Mammary epithelial cell (primary cell): ENCODE results near the gene BGLAP.

Experiments
- EZH2 ChIP-seq: IDR thresholded peaks from 2 replicates; pipeline ENCODE4 v1.6.1; 2012; ENCODE audit warnings: low read length, inconsistent platforms, borderline replicate concordance
- TF ChIP-seq, protein P1 (sequence below), 2 donors: IDR thresholded peaks in 1 of 2; conservative IDR thresholded peaks in 1 of 2; 2 replicates each; pipeline ENCODE4 v1.5.1; 2011 to 2012; ENCODE audit warnings: inconsistent platforms in 2 of 2, low read length in 2 of 2, mild to moderate bottlenecking in 2 of 2, control low read depth in 1 of 2, low read depth in 1 of 2; ENCODE audit not compliant: insufficient read depth in 1 of 2; ENCODE audit errors: extremely low read depth in 1 of 2

DNA sequence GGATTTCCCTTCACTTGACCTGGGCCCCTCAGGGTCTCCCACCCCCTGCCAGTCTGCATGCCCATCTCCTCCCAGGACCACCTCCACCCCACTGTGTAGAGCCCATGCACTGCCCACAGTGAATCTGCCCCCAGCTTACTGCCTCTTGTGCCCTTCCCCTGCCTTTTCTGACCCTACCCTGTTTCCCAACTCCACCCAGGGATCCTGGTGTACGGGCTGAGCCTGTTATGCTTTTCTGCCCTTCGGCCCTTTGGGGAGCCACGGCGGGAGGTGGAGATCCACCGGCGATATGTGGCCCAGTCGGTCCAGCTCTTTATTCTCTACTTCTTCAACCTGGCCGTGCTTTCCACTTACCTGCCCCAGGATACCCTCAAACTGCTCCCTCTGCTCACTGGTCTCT lies 44.1 kb downstream of the BGLAP start:
- TF ChIP-seq, protein P1, sequence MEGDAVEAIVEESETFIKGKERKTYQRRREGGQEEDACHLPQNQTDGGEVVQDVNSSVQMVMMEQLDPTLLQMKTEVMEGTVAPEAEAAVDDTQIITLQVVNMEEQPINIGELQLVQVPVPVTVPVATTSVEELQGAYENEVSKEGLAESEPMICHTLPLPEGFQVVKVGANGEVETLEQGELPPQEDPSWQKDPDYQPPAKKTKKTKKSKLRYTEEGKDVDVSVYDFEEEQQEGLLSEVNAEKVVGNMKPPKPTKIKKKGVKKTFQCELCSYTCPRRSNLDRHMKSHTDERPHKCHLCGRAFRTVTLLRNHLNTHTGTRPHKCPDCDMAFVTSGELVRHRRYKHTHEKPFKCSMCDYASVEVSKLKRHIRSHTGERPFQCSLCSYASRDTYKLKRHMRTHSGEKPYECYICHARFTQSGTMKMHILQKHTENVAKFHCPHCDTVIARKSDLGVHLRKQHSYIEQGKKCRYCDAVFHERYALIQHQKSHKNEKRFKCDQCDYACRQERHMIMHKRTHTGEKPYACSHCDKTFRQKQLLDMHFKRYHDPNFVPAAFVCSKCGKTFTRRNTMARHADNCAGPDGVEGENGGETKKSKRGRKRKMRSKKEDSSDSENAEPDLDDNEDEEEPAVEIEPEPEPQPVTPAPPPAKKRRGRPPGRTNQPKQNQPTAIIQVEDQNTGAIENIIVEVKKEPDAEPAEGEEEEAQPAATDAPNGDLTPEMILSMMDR (conservative IDR thresholded peaks at IDR 0.05 in 1 of 2, IDR thresholded peaks at IDR 0.05 in 1 of 2; ENCODE audit: extremely low read depth in 1 of 2, insufficient read depth in 1 of 2, low read depth in 1 of 2, low read length in 2 of 2): no peak
- TF ChIP-seq EZH2: no peak
